Ishikawa (cell line): Measurements from ENCODE around the gene PRPS1L1.

ENCODE experiments used
- CEBPB ChIP-seq: IDR thresholded peaks from 2 replicates; pipeline ENCODE4 v1.6.1; 2012
- CREB1 ChIP-seq: IDR thresholded peaks from 2 replicates; pipeline ENCODE4 v1.6.1; 2012; ENCODE audit warnings: low read depth
- EP300 ChIP-seq: IDR thresholded peaks from 2 replicates; pipeline ENCODE4 v1.6.1; 2012; ENCODE audit warnings: borderline replicate concordance
- NFIC ChIP-seq: IDR thresholded peaks from 2 replicates; pipeline ENCODE4 v1.6.1; 2012
- TEAD4 ChIP-seq: IDR thresholded peaks from 2 replicates; pipeline ENCODE4 v1.6.1; 2012
- USF1 ChIP-seq: IDR thresholded peaks from 2 replicates; pipeline ENCODE4 v1.6.1; 2012
- YY1 ChIP-seq: IDR thresholded peaks from 2 replicates; pipeline ENCODE4 v1.6.1; 2012; ENCODE audit warnings: low read depth
- TF ChIP-seq, protein P1 (sequence below): IDR thresholded peaks from 2 replicates; pipeline ENCODE4 v1.6.1; 2012; ENCODE audit warnings: low read depth, mild to moderate bottlenecking
- TF ChIP-seq, protein P2 (sequence below): IDR thresholded peaks from 2 replicates; pipeline ENCODE4 v1.6.1; 2012

DNA sequence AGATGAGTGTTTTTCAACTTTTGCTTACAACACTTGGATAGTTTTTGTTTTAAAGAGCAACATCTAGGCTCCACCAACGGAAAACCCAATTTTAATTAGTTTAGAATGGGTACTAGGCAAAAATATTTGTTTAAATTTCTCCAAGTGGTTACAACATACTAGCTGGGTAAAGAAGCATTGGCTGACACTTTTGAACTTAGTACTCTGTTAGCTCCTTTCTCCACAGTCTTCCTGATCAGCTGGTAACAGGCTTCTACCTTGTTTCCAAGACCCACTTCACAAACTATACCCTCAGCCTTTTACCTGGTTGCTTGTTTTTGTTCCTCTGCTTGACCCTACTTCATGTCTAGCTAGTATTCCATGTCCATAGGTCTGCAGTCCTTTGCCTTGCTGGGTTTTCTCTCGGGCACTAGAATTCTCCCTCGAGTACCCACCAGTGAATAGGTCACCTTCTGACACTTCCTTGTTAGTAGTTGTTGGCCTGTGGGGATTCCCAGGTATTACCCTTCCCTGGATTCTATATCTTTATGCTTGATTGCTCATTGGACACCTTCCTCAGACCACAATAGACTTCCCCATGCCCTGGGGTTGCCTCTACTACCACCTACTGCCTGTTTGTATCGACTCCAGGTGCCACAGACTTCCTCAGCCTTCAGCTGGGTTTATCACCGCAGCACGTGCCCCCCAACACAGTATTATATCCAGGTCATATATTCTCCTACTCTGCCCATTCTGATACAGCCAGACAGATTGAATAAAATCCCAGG, 42.0 kb downstream of the PRPS1L1 start:
- TF ChIP-seq YY1, result no peak
- TF ChIP-seq, protein P1, sequence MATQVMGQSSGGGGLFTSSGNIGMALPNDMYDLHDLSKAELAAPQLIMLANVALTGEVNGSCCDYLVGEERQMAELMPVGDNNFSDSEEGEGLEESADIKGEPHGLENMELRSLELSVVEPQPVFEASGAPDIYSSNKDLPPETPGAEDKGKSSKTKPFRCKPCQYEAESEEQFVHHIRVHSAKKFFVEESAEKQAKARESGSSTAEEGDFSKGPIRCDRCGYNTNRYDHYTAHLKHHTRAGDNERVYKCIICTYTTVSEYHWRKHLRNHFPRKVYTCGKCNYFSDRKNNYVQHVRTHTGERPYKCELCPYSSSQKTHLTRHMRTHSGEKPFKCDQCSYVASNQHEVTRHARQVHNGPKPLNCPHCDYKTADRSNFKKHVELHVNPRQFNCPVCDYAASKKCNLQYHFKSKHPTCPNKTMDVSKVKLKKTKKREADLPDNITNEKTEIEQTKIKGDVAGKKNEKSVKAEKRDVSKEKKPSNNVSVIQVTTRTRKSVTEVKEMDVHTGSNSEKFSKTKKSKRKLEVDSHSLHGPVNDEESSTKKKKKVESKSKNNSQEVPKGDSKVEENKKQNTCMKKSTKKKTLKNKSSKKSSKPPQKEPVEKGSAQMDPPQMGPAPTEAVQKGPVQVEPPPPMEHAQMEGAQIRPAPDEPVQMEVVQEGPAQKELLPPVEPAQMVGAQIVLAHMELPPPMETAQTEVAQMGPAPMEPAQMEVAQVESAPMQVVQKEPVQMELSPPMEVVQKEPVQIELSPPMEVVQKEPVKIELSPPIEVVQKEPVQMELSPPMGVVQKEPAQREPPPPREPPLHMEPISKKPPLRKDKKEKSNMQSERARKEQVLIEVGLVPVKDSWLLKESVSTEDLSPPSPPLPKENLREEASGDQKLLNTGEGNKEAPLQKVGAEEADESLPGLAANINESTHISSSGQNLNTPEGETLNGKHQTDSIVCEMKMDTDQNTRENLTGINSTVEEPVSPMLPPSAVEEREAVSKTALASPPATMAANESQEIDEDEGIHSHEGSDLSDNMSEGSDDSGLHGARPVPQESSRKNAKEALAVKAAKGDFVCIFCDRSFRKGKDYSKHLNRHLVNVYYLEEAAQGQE, result no peak
- TF ChIP-seq EP300, result no peak
- TF ChIP-seq, protein P2, sequence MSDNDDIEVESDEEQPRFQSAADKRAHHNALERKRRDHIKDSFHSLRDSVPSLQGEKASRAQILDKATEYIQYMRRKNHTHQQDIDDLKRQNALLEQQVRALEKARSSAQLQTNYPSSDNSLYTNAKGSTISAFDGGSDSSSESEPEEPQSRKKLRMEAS, result no peak
- TF ChIP-seq TEAD4, result no peak
- no peak for TF ChIP-seq NFIC
- no peak for TF ChIP-seq CEBPB
- no peak for TF ChIP-seq CREB1
- TF ChIP-seq USF1, result no peak
